Measurements from ENCODE around the gene GTF2H4. TPM values are rescaled to one million over a fixed set of nuclear protein-coding genes. Genes with fewer than 3 reads are reported as not detected.
"Not testable (repeated sequence)": the region's sequence is repeated elsewhere in the genome, so short reads cannot be mapped to it uniquely, and the experiment has no call there.

GTF2H4 gene
- total RNA-seq = 10 to 100 TPM; 13.6 to 29.7 (median 18.2) TPM
- 10.6 TPM for polyA plus RNA-seq
- long read RNA-seq, donor 1 = 0 reads
- long read RNA-seq, donor 2, partial matches to known transcripts = 0 of 2 reads
- long read RNA-seq, donor 2, other reads (novel, unspliced or antisense) = 2 of 2 reads
- long read RNA-seq, donor 3, transcript GTF2H4-201 (14 exons, 1,735 nt) = major isoform, 14 of 22 reads
- long read RNA-seq, donor 3, partial matches to known transcripts = 2 of 22 reads
- long read RNA-seq, donor 3, other reads (novel, unspliced or antisense) = 6 of 22 reads
- long read RNA-seq, donor 4, partial matches to known transcripts = 0 of 4 reads
- long read RNA-seq, donor 4, other reads (novel, unspliced or antisense) = 2 of 4 reads

DNA sequence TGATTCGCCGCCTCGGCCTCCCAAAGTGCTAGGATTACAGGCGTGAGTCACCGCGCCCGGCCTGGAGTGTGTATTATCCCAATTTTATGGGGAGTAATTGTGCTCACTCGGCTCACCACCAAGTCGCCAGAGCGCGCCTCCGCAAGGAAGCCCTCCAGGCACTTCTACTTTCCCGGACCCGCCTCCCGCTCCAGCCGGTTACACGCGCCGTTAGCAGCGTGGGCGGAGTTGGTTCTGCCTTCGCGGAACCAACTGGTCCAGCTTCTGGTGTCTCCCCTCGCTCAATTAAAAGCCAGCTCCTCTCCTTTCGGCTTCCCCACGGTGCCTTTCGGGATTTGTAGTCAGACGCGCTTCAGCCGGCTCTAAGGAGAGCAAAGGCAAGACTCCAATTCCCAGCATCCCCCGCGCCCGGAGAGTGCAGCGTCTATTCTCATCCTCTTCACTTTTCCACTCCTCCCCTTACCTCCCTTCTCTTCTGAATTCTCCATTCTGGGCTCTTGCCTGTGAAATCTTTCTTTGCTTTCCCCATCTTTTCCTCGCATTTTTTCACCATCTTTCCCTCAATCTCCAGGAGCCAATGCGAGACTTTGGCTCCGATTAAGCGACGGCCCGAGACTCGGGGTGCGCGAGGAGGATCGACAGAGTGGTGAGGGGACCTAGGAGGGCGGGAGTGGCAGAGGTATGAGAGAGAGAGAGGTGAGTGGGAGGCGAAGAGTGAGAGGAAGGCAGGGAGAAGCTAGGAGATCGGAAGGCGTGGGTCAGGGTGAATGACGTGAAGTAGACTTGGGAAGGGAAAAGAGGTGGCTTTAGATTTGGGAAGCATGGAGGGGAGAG is at the start of gene GTF2H4:
Gene GTF2H4 (plus strand): TSS at position 450 of the 834 bp plus-strand sequence.
- peaks cover 8% of the 10 kb centered on the region for H3K4me1 ChIP-seq (ENCODE audit: control insufficient read depth, insufficient read depth, low read length)
- no peak within 1 kb of the TSS for H3K27ac ChIP-seq (ENCODE audit: low read length)
- H3K9me3 ChIP-seq (ENCODE audit: control insufficient read depth, low read length) = no peaks in the 10 kb centered on the region
- DNase-seq = peak; percentile 97 to 99 (median 97)
- intact Hi-C loops (cut with DNase I) = no loop called here
- H3K27me3 ChIP-seq (ENCODE audit: control insufficient read depth, insufficient read depth) = no peaks in the 10 kb centered on the region
- peak; percentile 98 for ATAC-seq
- WGBS = under 1% methylated on average over 49 of the region's 49 CpGs
- H3K4me3 ChIP-seq (ENCODE audit: low read length) = peak within 1 kb of the TSS; percentile 99

GRCh38 chr6:30859726-30860125 is 48.3 kb upstream of the GTF2H4 start:
- WGBS = 98% methylated on average over 4 of the region's 4 CpGs

DNA sequence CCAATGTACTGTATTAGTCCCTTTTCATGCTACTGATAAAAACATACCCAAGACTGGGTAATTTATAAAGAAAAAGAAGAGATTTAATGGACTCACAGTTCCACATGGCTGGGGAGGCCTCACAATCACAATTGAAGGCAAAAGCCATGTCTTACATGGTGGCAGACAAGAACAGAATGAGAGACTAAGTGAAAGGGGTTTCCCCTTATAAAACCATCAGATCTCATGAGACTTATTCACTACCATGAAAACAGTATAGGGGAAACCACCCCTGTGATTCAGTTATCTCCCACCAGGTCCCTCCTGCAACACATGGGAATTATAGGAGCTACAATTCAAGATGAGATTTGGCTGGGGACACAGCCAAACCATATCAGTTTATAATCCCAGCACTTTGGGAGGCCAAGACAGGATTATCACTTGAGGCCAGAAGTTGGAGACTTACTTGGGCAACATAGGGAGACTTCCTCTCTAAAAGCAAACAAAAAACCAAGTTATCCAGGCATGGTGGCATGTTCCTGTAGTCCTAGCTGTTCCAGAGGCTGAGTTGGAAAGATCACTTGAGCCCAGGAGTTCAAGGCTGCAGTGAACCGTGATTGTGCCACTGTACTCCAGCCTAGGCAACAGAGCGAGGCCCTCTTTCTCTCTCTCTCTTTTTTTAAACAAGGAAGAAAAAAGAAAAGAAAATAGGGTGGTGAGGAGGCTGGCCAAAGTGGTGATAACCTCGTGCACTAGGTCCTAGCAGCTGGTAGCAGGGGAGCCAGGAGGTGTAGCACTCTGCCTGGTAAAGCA is 46.6 kb upstream of the GTF2H4 start:
- Histone ChIP-seq H3K4me3 (ENCODE audit: low read length) (no peak overlapping the region), H3K27ac (ENCODE audit: low read length) (no peak overlapping the region), H3K9me3 (ENCODE audit: control insufficient read depth, low read length) (no peaks in the 10 kb centered on the region), H3K4me1 (ENCODE audit: control insufficient read depth, insufficient read depth, low read length) (no peaks in the 10 kb centered on the region), H3K27me3 (ENCODE audit: control insufficient read depth, insufficient read depth) (no peaks in the 10 kb centered on the region)
- ATAC-seq = no peak
- 73% methylated on average over 3 of the region's 3 CpGs for WGBS
- DNase-seq = no peak
- intact Hi-C loops (cut with DNase I) = no loop called here

More at GRCh38 chr6:30859726-30860125, 48.3 kb upstream of the GTF2H4 start:
- H3K9me3 ChIP-seq (ENCODE audit: control insufficient read depth, low read length); H3K4me1 ChIP-seq (ENCODE audit: control insufficient read depth, insufficient read depth, low read length); H3K27ac ChIP-seq (ENCODE audit: low read length); ATAC-seq; intact Hi-C loops (cut with DNase I); H3K27me3 ChIP-seq (ENCODE audit: control insufficient read depth, insufficient read depth); H3K4me3 ChIP-seq (ENCODE audit: low read length); DNase-seq: not testable (repeated sequence)

GRCh38 chr6:30862156-30862875 is 45.7 kb upstream of the GTF2H4 start:
- intact Hi-C loops (cut with DNase I) = no loop called here
- WGBS = 77% methylated on average over 10 of the region's 10 CpGs
- no peak for ATAC-seq
- no peak overlapping the region for H3K27ac ChIP-seq (ENCODE audit: low read length)
- H3K9me3 ChIP-seq (ENCODE audit: control insufficient read depth, low read length) = no peaks in the 10 kb centered on the region
- no peaks in the 10 kb centered on the region for H3K4me1 ChIP-seq (ENCODE audit: control insufficient read depth, insufficient read depth, low read length)
- DNase-seq = no peak
- no peaks in the 10 kb centered on the region for H3K27me3 ChIP-seq (ENCODE audit: control insufficient read depth, insufficient read depth)
- H3K4me3 ChIP-seq (ENCODE audit: low read length) = no peak overlapping the region

- H3K4me3 ChIP-seq (ENCODE audit: low read length) = no peak overlapping the region
- no peaks in the 10 kb centered on the region for H3K4me1 ChIP-seq (ENCODE audit: control insufficient read depth, insufficient read depth, low read length)
- DNase-seq (no peak), ATAC-seq (no peak)
- 81% methylated on average over 4 of the region's 4 CpGs for WGBS
- no peak overlapping the region for H3K27ac ChIP-seq (ENCODE audit: low read length)
- no peaks in the 10 kb centered on the region for H3K27me3 ChIP-seq (ENCODE audit: control insufficient read depth, insufficient read depth)
- intact Hi-C loops (cut with DNase I) = no loop called here
- no peaks in the 10 kb centered on the region for H3K9me3 ChIP-seq (ENCODE audit: control insufficient read depth, low read length)
Measured at GRCh38 chr6:30864325-30864724, 43.7 kb upstream of the GTF2H4 start.

DNA sequence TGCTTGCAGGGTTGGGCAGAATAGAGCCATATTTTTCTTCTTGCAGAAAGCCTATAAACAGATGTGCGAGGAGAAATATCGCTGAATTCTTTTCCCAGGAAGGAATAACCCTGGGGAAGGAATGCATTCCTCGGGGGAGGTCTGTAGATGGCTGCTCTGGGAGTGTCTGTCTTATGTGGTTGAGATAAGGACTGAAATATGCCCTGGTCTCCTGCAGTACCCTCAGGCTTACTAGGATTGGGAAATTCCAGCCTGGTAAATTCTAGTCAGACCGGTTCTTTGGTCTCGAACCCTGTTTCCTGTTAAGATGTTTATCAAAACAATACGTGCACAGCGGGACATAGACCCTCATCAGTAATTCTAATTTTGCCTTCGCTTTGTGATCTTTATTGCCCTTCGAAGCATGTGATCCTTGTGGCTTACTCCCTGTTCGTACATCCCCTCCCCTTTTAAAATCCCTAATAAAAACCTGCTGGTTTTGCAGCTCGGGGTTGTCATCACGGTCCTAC is 38.7 kb upstream of the GTF2H4 start:
- 85% methylated on average over 12 of the region's 12 CpGs for WGBS
- ATAC-seq; intact Hi-C loops (cut with DNase I): not testable (repeated sequence)

DNA sequence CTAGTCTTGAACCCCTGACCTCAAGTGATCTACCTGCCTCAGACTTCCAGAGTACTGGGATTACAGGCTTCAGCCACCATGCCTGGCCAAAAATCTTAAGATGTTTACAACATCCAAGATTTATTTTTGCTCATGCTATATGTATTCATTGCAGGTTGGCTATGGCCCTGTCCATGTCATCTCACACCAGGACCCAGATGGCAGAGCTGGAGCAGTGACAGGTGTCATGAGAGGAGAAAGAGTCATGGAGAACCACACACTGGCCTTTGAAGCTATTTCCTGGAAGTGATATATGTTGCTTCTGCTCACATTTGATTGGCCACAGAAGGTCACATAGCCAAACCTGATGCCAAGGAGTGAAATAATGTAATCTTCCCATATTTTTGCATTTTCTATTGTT is 37.5 kb upstream of the GTF2H4 start:
- Histone ChIP-seq H3K4me3 (ENCODE audit: low read length) (no peak overlapping the region), H3K4me1 (ENCODE audit: control insufficient read depth, insufficient read depth, low read length) (no peaks in the 10 kb centered on the region), H3K27ac (ENCODE audit: low read length) (no peak overlapping the region), H3K27me3 (ENCODE audit: control insufficient read depth, insufficient read depth) (no peaks in the 10 kb centered on the region), H3K9me3 (ENCODE audit: control insufficient read depth, low read length) (no peaks in the 10 kb centered on the region)
- ATAC-seq = no peak
- intact Hi-C loops (cut with DNase I) = no loop called here
- no peak for DNase-seq

More for the DNA sequence above, 38.7 kb upstream of the GTF2H4 start:
- not testable (repeated sequence) for H3K4me3 ChIP-seq (ENCODE audit: low read length); DNase-seq; H3K27ac ChIP-seq (ENCODE audit: low read length); H3K9me3 ChIP-seq (ENCODE audit: control insufficient read depth, low read length); H3K4me1 ChIP-seq (ENCODE audit: control insufficient read depth, insufficient read depth, low read length); H3K27me3 ChIP-seq (ENCODE audit: control insufficient read depth, insufficient read depth)

DNA sequence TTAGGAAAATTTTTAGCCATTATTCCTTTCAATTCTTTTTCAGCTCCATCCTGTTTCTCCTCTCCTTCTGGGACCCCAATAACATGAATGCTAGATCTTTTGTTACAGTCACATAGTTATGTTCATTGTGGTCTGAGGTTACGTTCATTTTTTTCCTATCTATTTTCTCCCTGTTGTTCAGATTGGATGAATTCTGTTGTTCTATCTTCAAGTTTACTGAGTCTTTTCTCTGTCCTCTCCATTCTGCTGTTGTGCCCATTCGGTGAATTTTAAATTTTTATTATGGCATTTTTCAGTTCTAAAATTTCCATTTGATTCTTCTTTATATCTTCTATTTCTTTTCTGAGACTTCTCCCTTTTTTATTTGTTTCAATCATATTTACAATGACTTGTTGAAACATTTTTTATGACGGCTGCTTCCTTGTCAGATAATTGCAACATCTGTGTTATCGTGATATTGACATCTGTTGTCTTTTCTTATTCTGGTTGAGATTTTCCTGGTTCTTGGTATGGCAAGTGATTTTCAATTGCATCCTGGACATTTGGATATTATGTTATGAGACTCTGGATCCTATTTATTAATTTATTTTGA is 36.3 kb upstream of the GTF2H4 start:
- 79% methylated on average over 4 of the region's 4 CpGs for WGBS
- Histone ChIP-seq H3K27ac (ENCODE audit: low read length) (no peak overlapping the region), H3K9me3 (ENCODE audit: control insufficient read depth, low read length) (no peaks in the 10 kb centered on the region), H3K4me3 (ENCODE audit: low read length) (no peak overlapping the region), H3K4me1 (ENCODE audit: control insufficient read depth, insufficient read depth, low read length) (no peaks in the 10 kb centered on the region), H3K27me3 (ENCODE audit: control insufficient read depth, insufficient read depth) (no peaks in the 10 kb centered on the region)
- DNase-seq = no peak
- ATAC-seq = no peak
- intact Hi-C loops (cut with DNase I) = no loop called here

GRCh38 chr6:30873137-30873640 is 34.8 kb upstream of the GTF2H4 start:
- DNase-seq (no peak), ATAC-seq (no peak)
- Histone ChIP-seq H3K27me3 (ENCODE audit: control insufficient read depth, insufficient read depth) (no peaks in the 10 kb centered on the region), H3K9me3 (ENCODE audit: control insufficient read depth, low read length) (no peaks in the 10 kb centered on the region), H3K4me3 (ENCODE audit: low read length) (no peak overlapping the region), H3K27ac (ENCODE audit: low read length) (no peak overlapping the region), H3K4me1 (ENCODE audit: control insufficient read depth, insufficient read depth, low read length) (no peaks in the 10 kb centered on the region)
- intact Hi-C loops (cut with DNase I) = no loop called here
- WGBS = 96% methylated on average over 2 of the region's 2 CpGs

- DNase-seq; H3K9me3 ChIP-seq (ENCODE audit: control insufficient read depth, low read length); H3K27me3 ChIP-seq (ENCODE audit: control insufficient read depth, insufficient read depth); H3K4me1 ChIP-seq (ENCODE audit: control insufficient read depth, insufficient read depth, low read length); intact Hi-C loops (cut with DNase I); H3K4me3 ChIP-seq (ENCODE audit: low read length); ATAC-seq; H3K27ac ChIP-seq (ENCODE audit: low read length): not testable (repeated sequence)
- 98% methylated on average over 3 of the region's 3 CpGs for WGBS
Measured at GRCh38 chr6:30873795-30874194, 34.2 kb upstream of the GTF2H4 start.
